ENCODE measurements around the gene SNN.

SNN gene

DNA sequence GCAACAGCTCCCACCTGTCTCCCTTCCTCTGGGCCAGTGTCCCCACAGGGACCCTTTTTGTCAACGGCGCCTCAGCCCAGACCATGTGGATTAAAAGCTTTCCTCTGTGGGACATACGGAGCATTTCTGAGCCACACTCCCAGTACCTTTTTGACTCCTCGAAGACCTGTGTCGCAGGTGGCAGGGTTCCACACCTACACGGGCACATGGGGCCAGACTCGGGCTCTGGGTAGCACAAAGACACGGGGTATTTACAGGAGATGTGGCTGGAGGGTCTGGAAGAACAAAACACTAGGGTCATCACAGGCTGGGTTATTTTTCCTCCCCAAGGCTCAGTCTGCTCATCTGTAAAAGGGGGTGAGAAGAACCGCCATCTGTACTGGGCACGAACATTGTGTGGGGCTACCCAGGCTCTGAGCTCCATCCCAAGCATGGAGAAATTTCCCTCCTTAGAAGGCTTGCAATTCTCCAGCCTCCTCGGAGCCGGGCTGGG, 32.5 kb upstream of the SNN start:
- DNase-seq: no peak

DNA sequence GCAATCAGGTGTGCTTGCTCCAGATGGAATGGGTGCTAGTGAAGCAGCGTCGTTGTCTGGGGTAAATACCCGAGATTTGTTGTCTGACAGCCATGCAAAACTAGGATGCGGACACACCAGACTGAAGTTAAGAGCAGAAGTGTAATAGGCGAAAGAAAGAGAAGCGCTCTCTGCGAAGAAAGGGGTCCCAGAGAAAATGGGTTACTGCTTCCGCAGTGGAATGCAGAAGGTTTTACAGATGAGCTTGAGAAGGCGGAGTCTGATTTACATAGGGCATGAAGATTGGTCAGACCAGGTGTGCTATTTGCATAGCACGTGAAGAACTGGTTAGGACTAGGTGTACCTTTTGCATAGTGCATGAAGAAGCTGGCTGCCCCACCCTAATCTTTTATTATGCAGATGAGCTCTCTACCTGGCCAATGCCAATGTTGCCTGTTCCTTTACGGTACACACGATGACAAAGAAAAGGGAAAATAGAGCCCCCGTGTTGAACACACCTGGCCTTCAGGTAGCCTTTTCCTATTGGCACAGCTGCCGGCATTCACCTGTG, 32.0 kb upstream of the SNN start:
- no peak for DNase-seq

- DNase-seq: no peak
These were observed 30.9 kb upstream of the SNN start for GRCh38 chr16:11637320-11637719.

GRCh38 chr16:11638140-11638539, 30.1 kb upstream of the SNN start:
- DNase-seq: no peak

DNA sequence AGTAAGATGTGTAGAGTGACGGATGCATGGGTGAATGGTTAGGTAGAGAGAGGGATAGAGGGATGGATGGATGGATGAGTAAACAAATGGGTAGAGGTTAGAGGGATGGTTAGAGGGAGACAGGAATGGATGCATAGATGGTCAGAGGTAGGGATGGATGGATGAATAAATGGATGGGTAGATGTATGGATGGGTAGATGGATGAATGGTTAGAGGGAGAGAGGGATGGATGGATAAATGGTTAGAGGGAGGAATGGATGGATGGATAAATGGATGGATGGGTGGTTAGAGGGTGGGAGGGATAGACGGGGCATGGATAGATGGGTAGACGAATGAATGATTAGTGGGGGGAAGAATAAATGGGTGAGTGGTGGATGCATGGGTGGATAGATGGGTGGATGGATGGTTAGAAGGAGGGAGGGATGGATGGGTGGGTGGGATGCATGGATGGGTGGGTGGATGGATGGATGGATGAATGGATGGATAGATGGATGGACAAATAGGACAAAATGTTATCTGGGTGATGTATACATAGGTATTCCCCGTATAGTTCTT, 29.2 kb upstream of the SNN start:
- no peak for DNase-seq

DNA sequence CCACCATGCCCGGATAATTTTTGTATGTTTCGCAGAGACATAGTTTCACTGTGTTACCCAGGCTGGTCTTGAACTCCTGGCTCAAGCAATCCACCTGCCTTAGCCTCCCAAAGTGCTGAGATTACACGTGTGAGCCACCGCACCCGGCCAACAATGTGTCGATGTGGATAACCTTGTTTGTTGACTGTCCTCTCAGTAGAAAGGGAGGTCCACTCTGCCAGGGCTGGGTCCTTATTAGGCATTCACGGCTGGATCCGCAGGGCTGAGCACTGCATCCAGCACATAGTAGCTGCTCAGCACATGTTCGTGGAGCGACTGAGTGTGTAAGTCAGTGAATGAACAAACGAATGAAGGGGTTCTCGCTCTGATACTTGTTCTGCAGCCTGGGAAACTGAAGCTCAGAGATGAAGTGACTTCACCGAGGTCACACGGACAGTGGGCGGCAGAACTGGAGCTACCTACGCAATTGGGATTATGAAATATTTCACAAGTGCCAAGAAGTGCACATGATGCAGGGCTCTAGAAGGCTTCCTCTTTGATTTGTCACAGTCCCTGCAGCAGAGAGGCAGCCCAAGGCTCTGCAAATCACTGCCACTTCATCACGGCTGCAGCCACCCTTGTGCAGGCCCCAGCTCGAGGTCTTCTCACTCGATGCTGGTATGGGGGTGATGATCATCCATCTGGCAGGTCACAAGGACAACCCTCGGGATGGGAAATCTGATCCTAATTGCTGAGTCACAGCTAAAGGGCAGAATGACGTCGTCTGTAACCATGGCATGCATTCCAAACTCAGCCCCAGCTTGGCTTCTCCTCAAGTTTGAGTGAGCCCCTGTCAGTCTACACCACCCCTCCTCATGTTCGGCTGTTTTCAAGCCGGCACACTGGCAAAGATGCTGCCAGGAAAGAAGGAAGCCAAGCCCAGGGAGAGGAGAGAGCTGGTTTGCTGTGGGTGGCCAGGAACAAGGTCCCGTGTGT, 28.0 kb upstream of the SNN start:
- peak; percentile 70 for DNase-seq

- peak; percentile 52 for DNase-seq
These were observed 27.1 kb upstream of the SNN start for GRCh38 chr16:11640987-11641817.

DNA sequence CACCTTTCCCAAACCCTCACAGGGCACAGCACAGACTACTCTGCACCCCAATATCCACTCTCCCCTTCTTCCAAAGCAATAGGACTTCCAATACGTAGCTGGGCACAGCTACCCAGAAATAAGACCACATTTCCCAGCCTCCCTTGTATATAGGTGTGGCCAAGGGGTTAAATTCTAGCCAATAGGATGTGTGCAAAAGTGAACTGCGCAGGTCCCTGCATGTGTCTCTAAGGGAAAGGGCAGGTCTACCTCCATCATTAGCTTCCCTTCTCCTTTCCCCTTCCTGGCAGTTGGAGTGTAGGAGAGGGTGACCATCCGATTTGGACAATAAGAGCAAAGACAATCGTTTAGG, 25.5 kb upstream of the SNN start:
- no peak for DNase-seq

GRCh38 chr16:11649276-11649675, 19.0 kb upstream of the SNN start:
- no peak for DNase-seq

DNA sequence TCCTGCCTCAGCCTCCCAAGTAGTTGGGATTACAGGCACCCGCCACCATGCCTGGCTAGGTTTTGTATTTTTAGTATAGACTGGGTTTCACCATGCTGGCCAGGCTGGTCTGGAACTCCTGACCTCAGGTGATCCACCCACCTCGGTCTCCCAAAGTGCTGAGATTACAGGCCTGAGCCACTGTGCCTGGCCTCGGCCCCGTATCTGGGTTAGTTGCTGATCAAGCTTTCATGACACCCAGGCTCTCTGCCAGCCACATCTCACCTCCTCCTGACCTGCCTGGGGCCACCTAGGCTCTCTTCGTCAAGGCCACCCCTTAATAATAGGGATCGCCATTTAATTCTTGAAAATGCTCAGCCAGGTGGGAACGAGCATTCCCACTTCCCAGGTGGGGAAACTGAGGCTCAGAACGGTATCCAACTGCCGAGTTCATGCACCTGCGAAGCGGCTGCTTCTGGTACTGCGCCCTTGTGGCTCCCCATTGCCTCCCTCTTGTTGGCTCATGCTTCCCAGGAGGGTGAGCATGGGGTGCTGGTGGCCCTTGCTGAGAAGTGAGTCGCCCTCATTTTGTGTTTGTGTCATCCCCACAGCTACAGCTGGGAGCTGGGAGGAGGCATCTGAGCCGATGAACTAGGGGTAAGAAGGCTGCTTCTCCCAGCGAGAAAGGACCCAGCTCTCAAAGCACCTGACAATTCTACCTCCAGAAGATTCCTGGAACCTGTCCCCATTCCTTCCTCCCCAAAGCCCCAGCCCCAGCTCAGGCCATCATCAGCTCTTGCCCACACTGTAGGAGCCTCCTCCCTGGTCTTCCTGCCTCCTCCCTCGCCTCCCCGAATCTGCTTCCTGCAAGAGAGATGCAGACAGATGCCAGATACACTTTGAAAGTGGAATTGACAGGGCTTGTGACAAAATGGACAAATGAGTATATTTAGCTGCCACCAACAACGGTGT, 17.3 kb upstream of the SNN start:
- DNase-seq: no peak

DNA sequence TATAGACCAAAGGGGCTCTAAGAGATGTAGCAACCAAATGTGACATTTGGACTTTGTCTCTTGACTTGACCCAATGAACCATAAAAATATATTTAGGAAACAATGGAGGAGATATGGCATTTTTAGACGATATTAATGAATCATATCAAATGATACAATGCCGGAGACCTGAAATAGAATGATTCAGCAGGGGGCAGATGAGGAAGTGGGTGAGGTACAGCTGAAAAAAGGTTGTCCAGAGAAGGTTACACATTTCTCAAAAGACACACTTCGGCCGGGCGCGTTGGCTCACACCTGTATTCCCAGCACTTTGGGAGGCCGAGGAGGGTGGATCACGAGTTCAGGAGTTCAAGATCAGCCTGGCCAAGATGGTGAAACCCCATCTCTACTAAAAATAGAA, 16.5 kb upstream of the SNN start:
- no peak for DNase-seq

GRCh38 chr16:11655655-11656054, 12.6 kb upstream of the SNN start:
- no peak for DNase-seq

- DNase-seq: no peak
These were observed 10.7 kb upstream of the SNN start for GRCh38 chr16:11657556-11657955.

DNA sequence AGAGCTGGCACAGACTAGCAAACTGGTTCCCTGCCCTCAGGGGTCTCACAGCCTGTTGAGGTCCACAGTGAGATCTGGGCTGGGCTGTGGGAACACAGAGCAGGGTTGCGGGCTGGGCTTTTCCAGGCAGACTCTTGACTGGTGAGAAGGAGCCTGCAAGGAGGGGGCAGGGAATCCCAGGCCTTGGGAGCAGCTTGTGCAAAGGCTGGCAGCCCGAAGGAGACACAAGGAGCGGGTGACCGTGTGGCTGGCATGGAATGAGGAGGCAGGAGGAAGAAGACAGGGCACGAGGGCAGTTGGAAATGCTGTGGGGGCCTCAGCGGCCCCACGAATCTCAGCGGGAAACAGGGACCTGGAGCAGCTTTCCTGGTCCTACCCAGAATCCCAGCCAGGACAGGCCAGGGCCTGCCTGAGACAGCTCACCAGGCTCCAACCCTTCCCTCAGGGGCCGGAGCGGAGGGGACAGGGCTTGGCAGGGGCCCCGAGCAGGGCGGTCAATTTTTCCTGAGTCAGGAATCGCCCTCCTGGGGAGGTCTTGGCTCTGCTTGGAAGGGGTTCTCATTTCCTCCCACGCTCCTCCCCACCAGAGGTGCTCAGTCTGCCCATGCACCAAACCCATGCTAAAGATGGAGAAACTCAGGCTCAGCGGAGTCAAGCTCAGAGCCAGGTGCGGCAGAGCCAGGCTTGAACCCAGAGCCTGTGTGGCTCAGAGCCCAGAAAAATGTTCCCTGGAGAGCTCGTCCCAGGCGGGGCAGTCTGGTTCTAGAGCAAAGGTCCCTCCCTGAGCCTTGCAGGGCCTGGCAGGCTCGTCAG, 9.2 kb upstream of the SNN start:
- DNase-seq: no peak

- no peak for DNase-seq
These were observed 7.7 kb upstream of the SNN start for GRCh38 chr16:11660565-11660964.

DNA sequence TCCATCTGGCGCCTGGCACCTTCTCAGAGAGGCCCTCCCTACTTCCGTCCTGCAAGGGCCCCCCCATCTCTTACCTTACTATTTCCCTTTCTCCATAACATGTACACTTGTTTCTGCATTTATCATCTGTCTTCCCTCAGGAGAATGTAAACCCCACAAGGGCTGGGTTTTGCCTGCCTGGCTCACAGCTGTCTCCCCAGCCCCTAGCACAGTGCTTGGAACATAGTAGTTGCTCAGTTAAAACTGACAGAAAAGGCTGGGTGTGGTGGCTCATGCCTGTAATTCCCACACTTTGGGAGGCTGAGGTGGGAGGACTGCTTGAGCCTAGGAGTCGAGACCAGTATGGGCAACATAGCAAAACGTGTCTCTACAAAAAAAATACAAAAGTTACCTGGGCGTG, 5.7 kb upstream of the SNN start:
- no peak for DNase-seq

GRCh38 chr16:11665071-11665491, 3.2 kb upstream of the SNN start:
- peak; percentile 87 for DNase-seq

- no peak for DNase-seq
These were observed 1.9 kb upstream of the SNN start for GRCh38 chr16:11666103-11667055.

- DNase-seq: no peak
These were observed 933 bp upstream of the SNN start for GRCh38 chr16:11667221-11667823.
